Activated CD4-positive, alpha-beta T cell treated with anti-CD3 and anti-CD28 coated beads, Interleukin-2, amount 50 U/mL, for 24 hours (primary cell): ENCODE data around the gene FBXO17.
"Not testable (repeated sequence)": the region's sequence is repeated elsewhere in the genome, so short reads cannot be mapped to it uniquely, and the experiment has no call there.

ENCODE experiments used
- DNase-seq, 2 donors: peaks; one replicate each; pipeline ENCODE4 v3.0.0-alpha.2; 2020; ENCODE audit warnings: low read depth in 1 of 2, low spot score in 1 of 2

FBXO17 gene

GRCh38 chr19:38945562-38946228 is 29.8 kb downstream of the FBXO17 start:
- no peak for DNase-seq

- DNase-seq: no peak
These were observed 30.5 kb downstream of the FBXO17 start for GRCh38 chr19:38944981-38945506.

GRCh38 chr19:38942471-38943181 is 32.9 kb downstream of the FBXO17 start:
- no peak for DNase-seq

GRCh38 chr19:38941979-38942378 is 33.6 kb downstream of the FBXO17 start:
- no peak for DNase-seq

DNA sequence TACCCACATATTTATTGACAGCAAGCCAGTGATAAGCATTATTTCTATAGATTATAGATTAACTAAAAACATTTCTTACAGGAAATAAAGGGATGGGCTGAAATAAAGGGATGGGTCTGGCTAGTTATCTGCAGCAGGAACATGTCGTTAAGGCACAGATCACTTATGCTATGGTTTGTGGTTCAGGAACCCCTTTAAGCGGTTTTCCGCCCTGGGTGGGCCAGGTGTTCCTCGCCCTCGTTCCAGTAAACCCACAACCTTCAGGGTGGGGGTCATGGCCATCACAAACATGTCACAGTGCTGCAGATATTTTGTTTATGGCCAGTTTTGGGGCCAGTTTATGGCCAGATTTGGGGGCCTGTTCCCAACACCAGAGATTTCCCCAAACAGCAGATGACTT is 34.1 kb downstream of the FBXO17 start:
- DNase-seq: not testable (repeated sequence)

DNA sequence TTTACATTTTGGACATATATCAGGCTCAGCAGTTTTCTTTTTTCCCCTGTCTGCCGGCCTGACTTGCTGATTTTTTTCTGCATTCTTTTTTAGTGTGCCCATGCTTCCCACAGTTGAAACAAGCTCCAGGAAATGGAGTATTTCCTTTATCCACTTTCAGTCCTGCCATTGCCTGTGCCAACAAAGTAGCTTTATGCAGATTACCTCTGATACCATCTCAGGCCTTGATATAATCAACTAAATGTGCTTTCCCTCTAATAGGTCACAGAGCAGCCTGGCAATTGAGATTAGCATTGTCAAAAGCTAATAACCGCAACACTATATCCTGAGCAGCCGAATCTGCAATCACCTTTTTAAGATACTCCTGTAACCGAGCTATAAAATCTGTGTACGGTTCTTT is 35.6 kb downstream of the FBXO17 start:
- no peak for DNase-seq

DNA sequence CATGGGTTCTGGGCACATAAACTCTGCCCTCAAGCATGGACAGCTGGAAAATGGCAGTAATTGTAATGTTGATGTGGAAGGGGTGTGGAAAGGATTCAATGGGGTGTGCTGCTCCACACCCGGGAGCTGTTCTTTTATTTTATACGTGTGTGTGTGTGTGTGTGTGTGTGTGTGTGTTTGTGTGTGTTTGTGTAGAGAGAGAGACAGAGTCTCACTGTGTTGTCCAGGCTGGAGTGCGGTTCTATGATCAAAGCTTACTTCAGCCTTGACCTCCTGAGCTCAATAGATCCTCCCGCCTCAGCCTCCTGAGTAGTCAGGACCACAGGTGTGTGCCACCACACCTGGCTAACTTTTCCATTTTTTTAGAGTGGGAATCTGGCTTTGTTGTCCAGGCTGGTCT is 42.0 kb downstream of the FBXO17 start:
- no peak for DNase-seq

DNA sequence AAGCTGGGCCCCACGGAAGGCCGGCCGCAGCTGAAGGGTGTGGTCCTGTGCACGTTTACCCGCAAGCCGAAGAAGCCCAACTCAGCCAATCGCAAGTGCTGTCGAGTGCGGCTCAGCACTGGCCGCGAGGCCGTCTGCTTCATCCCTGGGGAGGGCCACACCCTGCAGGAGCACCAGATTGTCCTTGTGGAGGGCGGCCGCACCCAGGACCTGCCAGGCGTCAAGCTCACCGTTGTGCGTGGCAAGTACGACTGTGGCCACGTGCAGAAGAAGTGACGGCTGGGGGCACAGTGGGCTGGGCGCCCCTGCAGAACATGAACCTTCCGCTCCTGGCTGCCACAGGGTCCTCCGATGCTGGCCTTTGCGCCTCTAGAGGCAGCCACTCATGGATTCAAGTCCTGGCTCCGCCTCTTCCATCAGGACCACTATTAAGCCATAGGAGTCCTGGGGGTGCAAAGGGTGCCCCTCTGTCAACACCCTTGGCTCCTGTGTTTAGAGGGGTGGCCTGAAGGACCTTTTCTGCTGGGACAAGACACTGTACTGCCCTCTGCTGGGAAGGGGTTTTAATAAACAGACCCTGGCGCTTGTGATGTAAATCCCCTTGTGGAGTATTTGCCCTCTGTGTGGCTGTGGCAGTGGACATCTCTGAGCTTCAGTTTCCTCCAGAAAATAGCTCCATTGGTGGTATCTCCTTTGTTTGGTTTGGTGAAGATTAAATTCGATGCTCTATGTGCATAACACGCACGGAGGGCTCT is 42.9 kb downstream of the FBXO17 start:
- DNase-seq: peak in 1 of 2 donors; percentile 19

GRCh38 chr19:38931521-38931793 is 44.1 kb downstream of the FBXO17 start:
- no peak for DNase-seq

DNA sequence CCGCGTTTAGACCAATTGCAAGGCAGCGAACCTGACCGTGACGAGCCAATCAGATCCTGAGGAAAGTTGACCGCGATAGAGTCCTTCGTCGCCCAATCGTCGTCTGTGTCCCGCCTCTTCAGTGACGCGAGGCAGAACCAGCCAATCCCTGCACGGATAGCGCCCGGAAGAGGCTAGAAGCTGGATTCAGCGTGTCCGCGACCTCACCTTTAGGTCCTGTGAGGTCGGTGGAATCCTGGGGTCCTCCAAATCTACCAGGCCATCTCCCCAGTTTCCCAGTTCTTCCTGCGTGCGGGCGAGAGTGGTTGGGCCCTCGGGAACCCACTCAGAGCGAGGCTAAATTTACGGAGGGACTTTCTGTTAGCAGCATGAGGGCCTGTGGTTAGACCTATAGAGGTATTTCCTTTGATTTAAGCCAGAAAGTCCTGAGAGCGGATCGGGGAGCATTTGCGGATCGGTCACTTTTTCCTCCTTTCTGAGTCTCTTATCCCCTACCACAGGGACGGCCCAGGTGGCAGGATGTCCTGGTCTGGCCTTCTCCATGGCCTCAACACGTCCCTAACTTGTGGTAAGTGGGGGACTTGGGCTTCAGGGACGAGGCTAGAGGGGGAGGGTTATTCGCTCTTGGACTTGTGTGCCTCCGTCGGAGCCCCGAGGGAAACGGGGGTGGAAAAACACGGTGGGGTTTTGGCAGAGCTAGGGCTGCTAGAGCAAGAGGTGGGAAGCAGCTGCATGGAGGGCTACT is 44.6 kb downstream of the FBXO17 start, which contains the start of gene MRPS12:
Gene MRPS12 (plus strand): TSS at position 169 of the 745 bp plus-strand sequence. CDS start 351 bp downstream, at position 520.
- peak in 1 of 2 donors; percentile 98 for DNase-seq

GRCh38 chr19:38929929-38930775 is 45.4 kb downstream of the FBXO17 start, which contains the start of gene SARS2:
Gene SARS2 (minus strand): TSS chr19:38930763. CDS start chr19:38930736, 27 bp downstream.
- peak; percentile 89 to 95 for DNase-seq

- no peak for DNase-seq
These were observed 47.0 kb downstream of the FBXO17 start for GRCh38 chr19:38928391-38929001.

- no peak for DNase-seq
These were observed 51.2 kb downstream of the FBXO17 start for GRCh38 chr19:38924388-38924787.

GRCh38 chr19:38922482-38922881 is 53.1 kb downstream of the FBXO17 start:
- no peak for DNase-seq

GRCh38 chr19:38921420-38922274 is 53.9 kb downstream of the FBXO17 start:
- DNase-seq: no peak

DNA sequence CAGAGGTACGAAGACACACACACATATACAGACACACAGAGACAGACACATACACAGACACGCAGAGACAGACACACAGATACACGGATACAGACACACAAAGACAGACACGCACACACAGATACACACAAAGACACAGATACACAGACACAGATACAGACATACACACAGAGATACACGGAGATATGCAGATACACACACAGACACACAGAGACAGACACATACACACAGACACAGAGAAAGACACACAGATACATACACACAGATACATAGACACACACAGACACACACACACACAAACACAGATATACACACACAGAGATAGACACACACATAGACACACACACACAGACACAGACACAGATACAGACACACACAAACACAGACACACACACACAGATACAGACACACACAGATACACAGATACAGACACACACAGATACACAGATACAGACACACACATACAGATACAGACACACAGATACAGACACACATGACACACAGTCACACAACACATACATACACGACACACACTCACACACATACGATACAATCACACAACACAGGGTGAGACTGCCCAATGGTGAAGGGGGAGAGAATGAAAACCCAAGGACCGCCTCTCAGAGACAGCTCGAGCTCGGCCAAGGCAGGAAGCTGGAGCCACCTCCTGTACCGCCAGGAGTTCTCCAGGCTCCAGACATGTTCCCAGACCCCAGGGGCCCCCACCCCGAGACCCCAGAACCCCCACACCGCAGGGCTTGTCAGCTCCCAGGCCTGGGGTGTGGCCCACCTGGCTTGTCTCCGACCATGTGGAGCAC is 54.7 kb downstream of the FBXO17 start:
- DNase-seq: no peak

DNA sequence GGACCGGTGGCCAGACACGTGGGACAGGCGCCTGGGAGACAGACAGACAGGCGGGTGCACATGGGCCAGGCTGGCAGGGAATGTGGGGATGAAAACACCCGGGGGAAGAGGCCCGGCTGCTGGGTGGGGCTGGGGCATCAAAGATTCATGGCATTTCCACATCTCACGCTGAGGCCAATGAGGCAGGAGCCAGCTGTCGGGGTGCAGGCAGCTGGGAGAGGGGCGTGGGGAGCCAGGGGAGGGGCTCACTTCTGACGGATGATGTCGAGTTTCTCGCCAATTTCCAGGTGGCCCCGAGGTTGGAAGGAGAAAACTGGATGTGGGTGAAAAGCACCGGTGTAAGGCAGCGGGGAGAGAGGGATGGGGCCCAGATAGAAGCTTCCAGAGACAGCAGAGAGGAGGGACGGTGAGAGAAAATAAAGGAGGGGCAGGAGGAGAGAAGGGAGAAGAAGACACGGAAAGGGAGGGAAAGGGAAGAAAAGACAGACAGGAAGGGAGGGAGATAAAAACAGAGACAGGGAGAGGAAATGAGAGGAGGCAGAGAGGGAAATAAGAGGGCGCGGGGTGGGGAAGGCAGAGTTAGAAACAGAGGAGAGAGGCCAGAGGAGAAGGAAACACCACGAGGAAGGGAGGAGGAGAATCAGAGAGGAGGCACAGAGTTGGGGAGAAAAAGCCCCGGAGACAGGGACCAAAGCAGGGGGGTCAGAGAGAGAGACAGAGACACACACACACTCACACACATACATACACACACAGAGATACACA is 55.5 kb downstream of the FBXO17 start:
- DNase-seq: no peak
